CD4-positive, alpha-beta T cell (primary cell): ENCODE measurements around the gene RNU6-1. TPM values are rescaled to one million over a fixed set of nuclear protein-coding genes. Genes with fewer than 3 reads are reported as not detected.

Experiments used
- ATAC-seq: fragments of 200-7000 bp; cut with Tn5 transposase; one replicate; pipeline ENCODE4 v1.10.0; 2022; ENCODE audit warnings: mild to moderate bottlenecking; ENCODE audit not compliant: poor library complexity
- CTCF ChIA-PET: fragments of 350-600 bp; sonication (Branson Sonifier 250); formaldehyde crosslinking; loops from one replicate; lab custom pipeline; 2021; ENCODE audit warnings: antibody characterized with exemption, inconsistent platforms; lab: Charles Lee
- POLR2A ChIA-PET: fragments of 350-600 bp; sonication (Branson Sonifier 250); formaldehyde crosslinking; loops from one replicate; lab custom pipeline; 2021; ENCODE audit warnings: antibody characterized with exemption, inconsistent platforms; lab: Charles Lee
- DNase-seq, 14 experiments: peaks; one replicate each; pipeline ENCODE4 v3.0.0-alpha.2; 2013 to 2020; ENCODE audit warnings: mixed read lengths in 2 of 14
- H3K27ac ChIP-seq, 2 donors: one replicate each; pipeline versions ENCODE4 v1.5.1 to v1.7.0; 2013; ENCODE audit warnings: low read length in 2 of 2, low read depth in 1 of 2, mild to moderate bottlenecking in 1 of 2
- H3K27me3 ChIP-seq, 2 experiments: 1 replicate in 1 of 2; 2 replicates in 1 of 2; pipeline versions ENCODE4 v1.6.1 to v1.7.0; 2013; ENCODE audit warnings: low read length in 2 of 2, control low read depth in 1 of 2, mild to moderate bottlenecking in 1 of 2, moderate library complexity in 1 of 2; ENCODE audit not compliant: insufficient read depth in 2 of 2, control insufficient read depth in 1 of 2
- H3K36me3 ChIP-seq: one replicate; pipeline ENCODE4 v1.6.1; 2013; ENCODE audit warnings: low read length, control low read depth; ENCODE audit not compliant: insufficient read depth
- H3K4me1 ChIP-seq: one replicate; pipeline ENCODE4 v1.6.1; 2013; ENCODE audit warnings: low read length, control low read depth; ENCODE audit not compliant: insufficient read depth
- H3K4me3 ChIP-seq: one replicate; pipeline ENCODE4 v1.5.1; 2013; ENCODE audit warnings: mild to moderate bottlenecking, low read length, moderate library complexity
- H3K9me3 ChIP-seq, 2 experiments: 1 replicate in 1 of 2; 2 replicates in 1 of 2; pipeline versions ENCODE4 v1.6.1 to v1.7.0; 2013; ENCODE audit warnings: low read length in 2 of 2, mild to moderate bottlenecking in 2 of 2, control low read depth in 1 of 2, moderate library complexity in 1 of 2; ENCODE audit not compliant: control insufficient read depth in 1 of 2, insufficient read depth in 1 of 2
- H3K27ac Mint-ChIP-seq: one replicate; pipeline ENCODE4 v1.8.0; 2020; ENCODE audit warnings: mixed read lengths
- H3K27me3 Mint-ChIP-seq: one replicate; pipeline ENCODE4 v1.8.0; 2021; ENCODE audit warnings: mixed read lengths
- H3K36me3 Mint-ChIP-seq: one replicate; pipeline ENCODE4 v1.8.0; 2021; ENCODE audit warnings: low read depth, mixed read lengths
- H3K4me1 Mint-ChIP-seq: one replicate; pipeline ENCODE4 v1.8.0; 2021; ENCODE audit warnings: low read depth, mixed read lengths
- H3K4me3 Mint-ChIP-seq: one replicate; pipeline ENCODE4 v1.8.0; 2020; ENCODE audit warnings: mild to moderate bottlenecking, mixed read lengths
- H3K9me3 Mint-ChIP-seq: one replicate; pipeline ENCODE4 v1.8.0; 2020; ENCODE audit warnings: mixed read lengths
- CTCF ChIP-seq: fragments of 200-600 bp; IDR thresholded peaks from one replicate; pipeline ENCODE4 v1.8.0; 2022; ENCODE audit warnings: antibody characterized with exemption, mild to moderate bottlenecking
- intact Hi-C, 2 experiments: fragments of 100-400 bp; cut with DNase I in 1 of 2; cut with micrococcal nuclease in 1 of 2; formaldehyde crosslinking; loops; one replicate each; pipeline versions ENCODE4 v1.15.1 to v1.9.0; 2023 to 2025; cut with DNase I, micrococcal nuclease
- total RNA-seq, 174 experiments: library from RNA in 2 of 174; stranded (reverse) in 2 of 174; gene quantifications; one replicate each; pipeline ENCODE4 v1.2.3 and lab custom pipeline; 2021 to 2026

The RNU6-1 gene
- total RNA-seq, 2 experiments from 2014 or later, result not detected

DNA sequence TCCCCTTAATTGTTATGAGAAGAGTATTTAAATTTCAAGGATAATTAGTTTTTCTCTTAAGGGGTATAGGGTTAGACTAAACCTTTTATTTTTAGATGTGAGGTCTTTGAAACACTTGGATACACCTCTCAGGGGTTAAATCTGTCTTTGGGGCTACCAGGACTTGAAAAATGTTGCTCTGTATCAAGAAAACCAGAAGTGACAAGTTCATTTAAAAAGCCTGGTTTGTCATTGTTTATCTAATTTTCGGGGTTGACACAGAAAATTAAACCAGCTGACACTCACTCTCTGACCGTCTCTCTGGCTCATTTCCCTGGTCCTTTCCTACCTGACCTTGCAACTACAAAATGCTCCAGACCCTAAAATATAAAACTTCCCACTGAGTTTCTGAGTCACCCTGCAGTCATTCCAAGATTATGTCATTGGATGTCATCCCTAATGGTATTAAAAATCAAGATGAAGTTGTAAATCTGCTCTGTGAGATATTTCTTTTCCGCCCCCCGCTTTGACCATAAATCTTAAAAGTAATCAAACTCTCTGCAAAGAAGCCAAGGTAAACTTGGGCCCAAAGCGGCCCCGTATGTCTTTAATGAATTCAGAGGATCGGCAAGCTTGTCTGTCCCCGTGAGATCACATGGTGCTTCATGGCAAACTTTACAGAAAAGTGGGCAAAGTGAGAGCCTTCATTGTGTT is 47.4 kb downstream of the RNU6-1 start:
- Mint-ChIP-seq H3K4me3 (no peak overlapping the region), H3K36me3 (peaks cover 66% of the 10 kb centered on the region), H3K4me1 (no peaks in the 10 kb centered on the region), H3K27ac (no peak overlapping the region), H3K9me3 (peaks cover 5% of the 10 kb centered on the region), H3K27me3 (no peaks in the 10 kb centered on the region)
- TF ChIP-seq CTCF, result no peak
- Histone ChIP-seq H3K27me3 (no peaks in the 10 kb centered on the region), H3K4me3 (no peak overlapping the region), H3K27ac (no peak overlapping the region), H3K9me3 (peaks cover 8 to 11% of the 10 kb centered on the region in 2 experiments), H3K36me3 (no peaks in the 10 kb centered on the region), H3K4me1 (no peaks in the 10 kb centered on the region)
- no peak for ATAC-seq
- POLR2A ChIA-PET, result no interaction called here
- intact Hi-C loops, result no loop called here
- DNase-seq, result no peak
- CTCF ChIA-PET, result no interaction called here

GRCh38 chr15:67790610-67791319 is 49.1 kb downstream of the RNU6-1 start:
- Mint-ChIP-seq H3K27ac (no peak overlapping the region), H3K9me3 (peaks cover 5% of the 10 kb centered on the region), H3K27me3 (no peaks in the 10 kb centered on the region), H3K4me3 (no peak overlapping the region), H3K36me3 (peaks cover 75% of the 10 kb centered on the region), H3K4me1 (peaks cover 7% of the 10 kb centered on the region)
- no peaks in the 10 kb centered on the region for H3K4me1 ChIP-seq
- no peaks in the 10 kb centered on the region for H3K36me3 ChIP-seq
- no peak for DNase-seq
- no peak for TF ChIP-seq CTCF
- H3K4me3 ChIP-seq, result no peak overlapping the region
- H3K27me3 ChIP-seq, result no peaks in the 10 kb centered on the region
- H3K9me3 ChIP-seq, result peaks cover 8 to 11% of the 10 kb centered on the region in 2 experiments
- POLR2A ChIA-PET, result no interaction called here
- no peak for ATAC-seq
- H3K27ac ChIP-seq, result no peak overlapping the region
- CTCF ChIA-PET, result no interaction called here
- intact Hi-C loops, result no loop called here

Other genes with a start within 250 kb of the RNU6-1 start
- 1 to 10 TPM; 1.8 to 2.2 TPM for gene SKOR1, start 14.5 kb downstream of the RNU6-1 start, total RNA-seq
- 10 to 100 TPM; 73.1 to 74.8 TPM for gene PIAS1, start 214.3 kb upstream of the RNU6-1 start, total RNA-seq